Activated naive CD4-positive, alpha-beta T cell (primary cell): ENCODE measurements around the gene TAPBPL.
"Not testable (repeated sequence)": the region's sequence is repeated elsewhere in the genome, so short reads cannot be mapped to it uniquely, and the experiment has no call there.

Experiments used
- DNase-seq, 4 experiments: peaks; one replicate each; lab custom pipeline; 2025; lab: John Stamatoyannopoulos, UW

The TAPBPL gene, protein sequence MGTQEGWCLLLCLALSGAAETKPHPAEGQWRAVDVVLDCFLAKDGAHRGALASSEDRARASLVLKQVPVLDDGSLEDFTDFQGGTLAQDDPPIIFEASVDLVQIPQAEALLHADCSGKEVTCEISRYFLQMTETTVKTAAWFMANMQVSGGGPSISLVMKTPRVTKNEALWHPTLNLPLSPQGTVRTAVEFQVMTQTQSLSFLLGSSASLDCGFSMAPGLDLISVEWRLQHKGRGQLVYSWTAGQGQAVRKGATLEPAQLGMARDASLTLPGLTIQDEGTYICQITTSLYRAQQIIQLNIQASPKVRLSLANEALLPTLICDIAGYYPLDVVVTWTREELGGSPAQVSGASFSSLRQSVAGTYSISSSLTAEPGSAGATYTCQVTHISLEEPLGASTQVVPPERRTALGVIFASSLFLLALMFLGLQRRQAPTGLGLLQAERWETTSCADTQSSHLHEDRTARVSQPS

GRCh38 chr12:6451348-6452244 lies at the start of gene TAPBPL:
TAPBPL (plus strand) TSS chr12:6452042; CDS start chr12:6452249, 207 bp downstream.
- peak; percentile 31 to 60 (median 54) for DNase-seq

- no peak for DNase-seq
Measured at GRCh38 chr12:6404390-6404789, 47.5 kb upstream of the TAPBPL start.

DNA sequence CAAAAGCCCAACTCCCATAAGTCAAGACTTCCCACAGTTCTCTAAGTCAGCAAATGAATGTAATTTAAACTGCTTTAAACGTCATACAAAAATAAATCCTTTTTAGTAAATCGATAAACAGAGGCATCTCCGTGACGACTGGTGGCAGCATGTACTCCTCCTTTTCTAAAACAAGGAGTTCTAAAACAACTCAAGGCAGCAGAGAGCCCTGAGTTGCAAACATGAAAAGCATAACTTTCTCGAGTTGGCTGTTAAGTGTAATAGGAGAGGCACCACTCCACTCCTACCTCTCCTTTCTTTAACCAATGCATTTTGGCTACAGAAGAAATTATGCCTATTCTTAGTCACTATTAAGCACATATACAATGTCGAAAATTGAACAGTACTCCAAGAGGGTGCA lies 45.9 kb upstream of the TAPBPL start:
- no peak for DNase-seq

DNA sequence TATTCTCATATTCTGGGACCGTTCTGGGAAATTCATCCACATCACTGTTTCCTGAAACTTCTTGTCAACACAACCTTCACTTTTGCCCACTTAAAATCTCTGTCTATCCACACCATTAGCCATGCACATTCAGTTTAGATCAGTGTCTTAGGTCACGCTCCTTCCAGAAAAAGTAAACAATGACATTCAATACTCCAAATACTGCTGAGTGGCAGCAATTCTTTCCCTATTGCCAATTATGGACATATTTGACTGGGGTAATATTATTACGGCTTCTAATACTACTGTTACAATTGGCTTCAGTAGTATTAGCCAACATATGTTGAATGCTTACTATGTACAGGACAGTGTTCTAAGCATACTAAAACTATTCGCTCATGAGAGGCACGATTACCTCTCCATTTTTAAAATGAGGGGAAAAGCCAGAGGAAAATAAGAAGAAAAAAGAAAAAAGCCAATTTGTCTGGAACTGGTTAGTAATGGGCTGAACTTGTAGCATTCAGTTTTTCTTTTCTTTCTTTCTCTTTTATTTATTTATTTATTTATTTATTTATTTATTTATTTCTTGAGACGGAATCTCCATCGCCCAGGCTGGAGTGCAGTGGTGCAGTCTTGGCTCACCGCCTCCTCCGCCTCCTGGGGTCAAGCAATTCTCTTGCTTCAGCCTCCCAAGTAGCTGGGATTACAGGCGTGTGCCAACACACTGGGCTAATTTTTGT lies 44.4 kb upstream of the TAPBPL start:
- no peak for DNase-seq

GRCh38 chr12:6416596-6416995 lies 35.2 kb upstream of the TAPBPL start:
- no peak for DNase-seq

DNA sequence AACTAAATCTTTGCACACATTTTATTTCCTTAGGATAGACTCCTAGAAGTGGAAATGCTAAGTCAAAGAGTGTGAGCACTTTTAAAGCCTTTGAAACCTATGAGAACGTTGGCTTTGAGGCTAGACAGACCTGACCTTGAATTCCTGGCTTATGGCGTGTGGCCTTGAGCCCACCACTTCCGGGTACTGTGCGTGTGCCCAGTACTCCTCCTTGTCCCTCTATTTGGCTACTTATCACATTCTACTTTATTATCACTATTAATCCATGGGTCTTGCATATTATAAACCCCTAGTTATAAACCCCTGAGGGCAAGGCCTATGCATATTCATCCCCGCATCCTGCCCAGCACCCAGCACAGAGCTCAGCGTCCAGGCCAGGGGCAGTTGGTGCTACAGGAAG lies 33.0 kb upstream of the TAPBPL start:
- DNase-seq: no peak

- no peak for DNase-seq
Measured at GRCh38 chr12:6420364-6420763, 31.5 kb upstream of the TAPBPL start.

DNA sequence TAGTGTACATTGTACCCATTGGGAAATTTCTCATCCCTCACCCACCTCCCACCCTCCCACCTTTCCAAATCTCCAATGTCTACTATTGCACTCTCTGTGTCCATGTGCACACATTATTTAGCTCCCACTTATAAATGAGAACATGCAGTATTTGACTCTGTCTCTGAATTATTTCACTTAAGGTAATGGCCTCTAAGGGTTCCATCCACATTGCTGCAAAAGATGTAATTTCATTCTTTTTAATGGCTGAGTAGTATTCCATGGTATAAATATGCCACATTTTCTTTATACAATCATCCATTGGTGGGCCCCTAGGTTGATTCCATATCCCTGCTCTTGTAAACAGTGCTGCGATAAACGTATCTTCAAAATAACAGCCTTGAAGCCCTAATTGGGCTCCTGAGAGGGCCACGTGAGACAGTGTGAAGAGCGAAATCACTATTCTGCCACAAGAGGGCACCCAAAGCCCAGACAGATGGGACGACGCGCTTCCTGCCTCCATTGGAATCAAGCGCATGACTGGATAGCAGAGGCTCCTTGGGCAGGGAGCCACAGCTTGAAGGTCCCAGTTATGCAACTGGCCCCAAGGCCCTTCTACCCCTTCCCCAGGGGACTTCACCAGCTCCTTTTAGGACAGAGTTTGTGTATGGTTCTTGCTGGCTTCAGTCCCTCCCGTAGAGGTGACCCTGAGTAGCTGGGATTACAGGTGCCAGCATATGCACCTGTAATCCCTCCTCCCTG lies 28.4 kb upstream of the TAPBPL start:
- peak in 3 of 4 experiments; percentile 37 to 53 (median 41) for DNase-seq

GRCh38 chr12:6424008-6424347 lies 27.9 kb upstream of the TAPBPL start:
- DNase-seq: no peak

DNA sequence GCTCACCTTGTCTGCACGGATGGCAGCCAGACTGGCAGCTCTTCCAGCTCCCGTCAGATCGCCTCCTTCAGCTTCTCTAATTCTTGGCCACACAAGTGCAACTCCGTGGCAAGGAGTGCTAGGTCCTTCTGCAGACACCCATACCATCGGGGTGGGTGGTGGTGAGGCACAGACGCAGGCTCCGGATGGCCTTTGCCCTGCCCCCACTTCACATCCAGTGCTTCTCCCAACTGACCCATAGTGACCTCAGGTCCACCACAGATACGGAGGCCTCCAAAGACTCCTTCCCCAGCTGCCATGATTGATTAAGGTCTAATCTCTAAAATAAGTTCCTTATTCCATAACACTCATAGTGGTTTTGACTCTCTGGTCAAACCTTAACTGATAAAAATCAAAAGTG lies 27.0 kb upstream of the TAPBPL start:
- DNase-seq: no peak

GRCh38 chr12:6425590-6426531 lies 26.0 kb upstream of the TAPBPL start:
- no peak for DNase-seq

- DNase-seq: peak; percentile 55 to 65 (median 60)
Measured at GRCh38 chr12:6426882-6427671, 24.8 kb upstream of the TAPBPL start.

- DNase-seq: not testable (repeated sequence)
Measured at GRCh38 chr12:6427796-6428195, 24.0 kb upstream of the TAPBPL start.

DNA sequence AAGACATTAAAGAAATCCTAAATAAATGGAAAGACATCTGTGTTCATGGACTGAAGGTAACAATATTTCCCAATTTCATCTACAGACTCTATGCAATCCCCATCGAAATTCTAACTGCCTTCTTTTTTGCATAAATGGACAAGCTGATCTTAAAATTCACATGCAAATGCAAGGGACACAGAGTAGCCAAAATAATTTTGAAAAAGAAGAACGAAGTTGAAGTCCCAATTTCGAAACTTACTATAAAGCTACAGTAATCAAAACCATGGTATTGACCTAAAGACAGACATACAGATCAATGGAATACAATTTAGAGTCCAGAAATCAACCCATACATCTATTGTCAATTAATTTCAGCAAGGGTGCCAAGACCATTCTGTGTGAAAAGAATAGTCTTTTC lies 23.5 kb upstream of the TAPBPL start:
- no peak for DNase-seq

DNA sequence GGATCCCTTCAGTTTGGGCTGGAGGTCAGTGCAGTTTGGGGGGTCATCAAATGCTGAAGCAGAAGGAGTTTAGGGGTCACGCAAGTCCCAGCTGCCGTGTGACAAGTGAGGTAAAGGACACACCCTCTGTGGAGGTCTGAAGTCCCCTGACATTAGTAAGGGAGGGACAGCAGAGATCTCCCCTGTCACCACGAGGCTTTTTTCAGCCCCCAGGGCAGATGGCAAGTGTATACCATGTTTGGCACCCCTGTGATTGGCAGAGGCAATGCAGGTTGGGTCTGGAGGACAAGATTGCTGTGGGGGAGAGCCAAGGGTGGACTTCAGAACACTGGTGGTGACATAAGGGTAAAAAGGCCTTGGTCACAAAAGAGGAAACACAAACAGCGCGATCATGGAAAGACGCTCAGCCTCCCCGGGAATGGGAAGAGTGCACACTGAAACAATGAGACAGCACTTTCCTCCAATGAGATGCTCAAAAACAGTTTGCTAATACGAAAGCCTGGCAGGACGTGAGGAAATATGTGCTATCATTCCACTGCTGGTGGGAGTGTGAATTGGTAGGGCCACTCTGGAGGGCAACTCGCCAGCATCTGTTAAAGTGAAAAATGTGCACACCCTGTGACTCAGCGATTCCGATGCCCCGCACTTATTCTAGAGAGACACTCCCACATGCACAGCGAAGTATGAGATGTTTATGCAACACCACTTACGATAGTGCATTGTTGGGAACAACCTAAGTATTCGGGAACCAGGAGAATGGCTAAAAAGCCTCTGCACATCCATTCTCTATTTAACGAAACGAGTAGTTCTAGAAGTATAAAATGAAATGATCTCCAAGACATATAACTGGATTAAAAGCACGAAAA lies 21.5 kb upstream of the TAPBPL start:
- DNase-seq: no peak

DNA sequence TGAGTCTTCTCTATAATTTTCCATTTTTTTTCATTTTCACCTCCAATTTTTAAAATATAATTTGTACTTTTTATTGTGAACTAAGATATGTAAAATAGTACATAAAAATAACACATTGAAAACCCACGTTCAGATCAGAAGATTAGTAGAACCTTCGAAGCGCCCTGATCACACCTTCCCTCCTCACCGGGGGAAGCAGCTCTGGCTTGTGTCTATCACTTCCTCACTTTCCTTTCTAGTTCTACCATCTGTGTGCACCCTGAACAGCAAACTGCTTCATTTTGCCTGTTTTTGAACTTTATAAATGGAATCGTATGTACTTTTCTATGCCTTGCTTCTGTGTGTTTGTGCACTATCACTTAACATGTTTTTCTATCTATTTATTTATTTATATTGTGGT lies 18.9 kb upstream of the TAPBPL start:
- no peak for DNase-seq

- peak in 1 of 4 experiments; percentile 35 for DNase-seq
Measured at GRCh38 chr12:6434205-6435140, 17.4 kb upstream of the TAPBPL start.
